K562 (cell line): Measurements from ENCODE around the gene GPC3.

ENCODE experiments used
- ATF2 ChIP-seq: sonication (generic); formaldehyde crosslinking; IDR thresholded peaks from 2 replicates; pipeline ENCODE4 v1.8.1; 2022; ENCODE audit warnings: missing genetic modification reagents
- CHD1 ChIP-seq: fragments of 200-600 bp; sonication (generic); IDR thresholded peaks from one replicate; pipeline ENCODE4 v1.6.1; 2012; ENCODE audit warnings: mild to moderate bottlenecking, moderate library complexity, low read length, inconsistent platforms
- CTCF ChIP-seq, 3 experiments: IDR thresholded peaks in 2 of 3; conservative IDR thresholded peaks in 1 of 3; 2 replicates each; pipeline ENCODE4 v1.5.1; 2011 to 2012; ENCODE audit warnings: low read length in 3 of 3, mild to moderate bottlenecking in 3 of 3, control low read depth in 2 of 3, improper control_type of control experiment in 1 of 3, inconsistent platforms in 1 of 3, low read depth in 1 of 3, mixed read lengths in 1 of 3, moderate library complexity in 1 of 3; ENCODE audit not compliant: insufficient read depth in 2 of 3
- CUX1 ChIP-seq: fragments of 200-800 bp; sonication (Bioruptor generic); IDR thresholded peaks from 2 replicates; pipeline ENCODE4 v1.6.1; 2016; ENCODE audit warnings: missing genetic modification characterization, missing compliant biosample characterization
- GABPA ChIP-seq: fragments of 200-800 bp; sonication (Bioruptor generic); conservative IDR thresholded peaks from 2 replicates; pipeline ENCODE4 v1.6.1; 2016; ENCODE audit warnings: low read depth, missing genetic modification characterization, missing compliant biosample characterization
- MTA2 ChIP-seq: fragments of 450-650 bp; IDR thresholded peaks from 2 replicates; pipeline ENCODE4 v1.6.1; 2016; ENCODE audit warnings: low read depth

- TF ChIP-seq CTCF (IDR thresholded peaks at IDR 0.05 in 2 of 3, conservative IDR thresholded peaks at IDR 0.05 in 1 of 3; ENCODE audit: insufficient read depth in 2 of 3, low read depth in 1 of 3, low read length in 3 of 3) (no peak), CUX1 (CRISPR knock-in tag) (no peak), ATF2 (CRISPR knock-in tag) (no peak), MTA2 (no peak), CHD1 (no peak), GABPA (tag) (no peak)
Observed at GRCh38 chrX:133746593-133746992, 238.8 kb downstream of the GPC3 start.
